Neural progenitor cell (in vitro differentiated cells): ENCODE measurements around the gene NELL2. TPM values are rescaled to one million over a fixed set of nuclear protein-coding genes. Genes with fewer than 3 reads are reported as not detected.

Experiments
- DNase-seq: peaks from one replicate; pipeline ENCODE4 v3.0.0-alpha.2; 2016; ENCODE audit warnings: low spot score
- H2AFZ ChIP-seq: fragments of 200-600 bp; sonication (generic); replicated peaks from 2 replicates; pipeline ENCODE4 v1.6.1; 2016; ENCODE audit warnings: antibody characterized with exemption
- H3F3A ChIP-seq: fragments of 200-600 bp; sonication (generic); 2 replicates; pipeline ENCODE4 v1.6.1; 2016; ENCODE audit warnings: antibody characterized with exemption, low read depth
- H3K27ac ChIP-seq: fragments of 200-600 bp; sonication (generic); 2 replicates; pipeline ENCODE4 v1.5.1; 2016; ENCODE audit warnings: mild to moderate bottlenecking
- H3K27me3 ChIP-seq: fragments of 200-600 bp; sonication (generic); 2 replicates; pipeline ENCODE4 v1.6.1; 2016; ENCODE audit warnings: mild to moderate bottlenecking, moderate library complexity
- H3K36me3 ChIP-seq: fragments of 200-600 bp; sonication (generic); 2 replicates; pipeline ENCODE4 v1.5.1; 2016
- H3K4me1 ChIP-seq: fragments of 200-600 bp; sonication (generic); 2 replicates; pipeline ENCODE4 v1.6.1; 2016; ENCODE audit warnings: mixed run types
- H3K4me2 ChIP-seq: fragments of 200-600 bp; sonication (generic); 2 replicates; pipeline ENCODE4 v1.6.1; 2016
- H3K4me3 ChIP-seq: fragments of 200-600 bp; sonication (generic); 2 replicates; pipeline ENCODE4 v1.5.1; 2016
- H3K79me2 ChIP-seq: fragments of 200-600 bp; sonication (generic); 2 replicates; pipeline ENCODE4 v1.6.1; 2016; ENCODE audit warnings: low read depth
- H3K9ac ChIP-seq: fragments of 200-600 bp; sonication (generic); 2 replicates; pipeline ENCODE4 v1.6.1; 2016
- H3K9me3 ChIP-seq: fragments of 200-600 bp; sonication (generic); 2 replicates; pipeline ENCODE4 v1.5.1; 2016; ENCODE audit warnings: low read depth
- H4K20me1 ChIP-seq: fragments of 200-600 bp; sonication (generic); 2 replicates; pipeline ENCODE4 v1.6.1; 2016; ENCODE audit warnings: low read depth
- H3K27ac Mint-ChIP-seq: 3 replicates; pipeline ENCODE4 v1.8.0; 2021; ENCODE audit warnings: mixed read lengths
- H3K27me3 Mint-ChIP-seq: 2 replicates; pipeline ENCODE4 v1.8.0; 2022; ENCODE audit warnings: low read depth, mild to moderate bottlenecking, inconsistent platforms, moderate library complexity, mixed read lengths; ENCODE audit not compliant: insufficient read depth
- H3K36me3 Mint-ChIP-seq: 3 replicates; pipeline ENCODE4 v1.8.0; 2021; ENCODE audit warnings: mixed read lengths
- H3K4me1 Mint-ChIP-seq: 3 replicates; pipeline ENCODE4 v1.8.0; 2021; ENCODE audit warnings: mixed read lengths
- H3K4me3 Mint-ChIP-seq: 3 replicates; pipeline ENCODE4 v1.8.0; 2021; ENCODE audit warnings: mild to moderate bottlenecking, moderate library complexity, mixed read lengths
- H3K9me3 Mint-ChIP-seq: 3 replicates; pipeline ENCODE4 v1.8.0; 2020; ENCODE audit warnings: mixed read lengths
- EZH2 ChIP-seq: fragments of 200-600 bp; sonication (generic); IDR thresholded peaks from 2 replicates; pipeline ENCODE4 v1.6.1; 2017; ENCODE audit warnings: antibody characterized with exemption, mild to moderate bottlenecking, moderate library complexity
- EZH2phosphoT487 ChIP-seq: fragments of 200-600 bp; sonication (generic); IDR thresholded peaks from 2 replicates; pipeline ENCODE4 v1.6.1; 2017; ENCODE audit warnings: antibody characterized with exemption
- total RNA-seq: library from RNA; depleted of rRNA; stranded (reverse); fragments of >200 nt; gene quantifications from 2 replicates; pipeline ENCODE4 v1.2.3, GENCODE V29; 2015; ENCODE audit warnings: low replicate concordance
- TF ChIP-seq, protein P1 (sequence below): fragments of 200-600 bp; sonication (generic); IDR thresholded peaks from 2 replicates; pipeline ENCODE4 v1.5.1; 2017; ENCODE audit warnings: antibody characterized with exemption, mild to moderate bottlenecking

Gene NELL2
- total RNA-seq, 1 donor from 2014 or later: 398 TPM

DNA sequence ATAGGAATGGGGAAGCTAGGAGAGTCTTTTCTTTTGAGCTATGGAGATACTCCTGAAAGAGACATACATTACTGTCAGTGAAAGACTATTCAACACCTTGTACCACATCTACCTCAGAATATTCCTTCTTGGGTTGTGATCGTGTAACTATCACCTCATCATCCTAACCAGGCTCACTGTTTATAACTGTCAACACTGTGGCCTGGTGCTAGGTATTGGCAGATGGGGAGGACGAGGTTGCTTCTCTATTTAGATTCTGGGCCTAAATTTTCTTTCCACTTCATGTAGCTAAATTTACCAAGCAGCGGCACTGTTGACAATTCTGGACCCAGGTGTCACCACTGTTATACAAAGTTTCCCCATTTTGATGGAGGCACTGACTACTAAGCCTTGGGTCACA is 354.4 kb downstream of the NELL2 start:
- no peaks in the 10 kb centered on the region for H3K79me2 ChIP-seq
- H3K9me3 ChIP-seq: no peaks in the 10 kb centered on the region
- H3K27me3 Mint-ChIP-seq: no peaks in the 10 kb centered on the region
- H3K4me3 Mint-ChIP-seq: no peak overlapping the region
- no peaks in the 10 kb centered on the region for H3K36me3 ChIP-seq
- H3K27ac Mint-ChIP-seq: no peak overlapping the region
- DNase-seq: no peak
- H3K9me3 Mint-ChIP-seq: no peaks in the 10 kb centered on the region
- no peak overlapping the region for H2AFZ ChIP-seq
- H3K4me2 ChIP-seq: no peak overlapping the region
- no peaks in the 10 kb centered on the region for H3K27me3 ChIP-seq
- TF ChIP-seq EZH2 (no peak), EZH2phosphoT487 (no peak)
- TF ChIP-seq, protein P1, sequence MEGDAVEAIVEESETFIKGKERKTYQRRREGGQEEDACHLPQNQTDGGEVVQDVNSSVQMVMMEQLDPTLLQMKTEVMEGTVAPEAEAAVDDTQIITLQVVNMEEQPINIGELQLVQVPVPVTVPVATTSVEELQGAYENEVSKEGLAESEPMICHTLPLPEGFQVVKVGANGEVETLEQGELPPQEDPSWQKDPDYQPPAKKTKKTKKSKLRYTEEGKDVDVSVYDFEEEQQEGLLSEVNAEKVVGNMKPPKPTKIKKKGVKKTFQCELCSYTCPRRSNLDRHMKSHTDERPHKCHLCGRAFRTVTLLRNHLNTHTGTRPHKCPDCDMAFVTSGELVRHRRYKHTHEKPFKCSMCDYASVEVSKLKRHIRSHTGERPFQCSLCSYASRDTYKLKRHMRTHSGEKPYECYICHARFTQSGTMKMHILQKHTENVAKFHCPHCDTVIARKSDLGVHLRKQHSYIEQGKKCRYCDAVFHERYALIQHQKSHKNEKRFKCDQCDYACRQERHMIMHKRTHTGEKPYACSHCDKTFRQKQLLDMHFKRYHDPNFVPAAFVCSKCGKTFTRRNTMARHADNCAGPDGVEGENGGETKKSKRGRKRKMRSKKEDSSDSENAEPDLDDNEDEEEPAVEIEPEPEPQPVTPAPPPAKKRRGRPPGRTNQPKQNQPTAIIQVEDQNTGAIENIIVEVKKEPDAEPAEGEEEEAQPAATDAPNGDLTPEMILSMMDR: no peak
- peaks cover 7% of the 10 kb centered on the region for H3K4me1 ChIP-seq
- no peak overlapping the region for H3K9ac ChIP-seq
- no peak overlapping the region for H3K27ac ChIP-seq
- no peaks in the 10 kb centered on the region for H3F3A ChIP-seq
- no peak overlapping the region for H3K4me3 ChIP-seq
- H4K20me1 ChIP-seq: no peaks in the 10 kb centered on the region
- H3K4me1 Mint-ChIP-seq: no peaks in the 10 kb centered on the region
- H3K36me3 Mint-ChIP-seq: peaks cover 30% of the 10 kb centered on the region

DNA sequence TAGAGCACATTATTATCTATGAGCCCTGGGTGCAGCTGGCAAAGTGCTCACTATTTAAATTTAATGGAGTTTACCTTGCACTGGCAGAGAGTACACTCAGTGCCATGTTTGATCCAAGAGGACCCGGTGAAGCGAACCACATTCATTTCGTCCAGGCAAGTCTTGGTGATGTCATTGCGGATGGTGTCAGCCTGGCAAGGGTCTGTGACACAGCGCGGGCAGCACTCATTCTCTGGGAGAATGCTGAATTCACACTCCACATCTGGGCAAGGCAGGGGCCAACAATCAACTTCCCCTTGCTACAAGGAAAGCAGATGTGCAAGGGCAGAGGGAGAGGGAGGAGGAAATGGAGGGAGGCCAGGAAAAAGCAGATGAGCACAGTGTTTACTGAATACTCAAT is 356.2 kb downstream of the NELL2 start:
- TF ChIP-seq EZH2phosphoT487: no peak
- TF ChIP-seq, protein P1: no peak
- no peak for TF ChIP-seq EZH2
- H3K9me3 Mint-ChIP-seq: no peaks in the 10 kb centered on the region

DNA sequence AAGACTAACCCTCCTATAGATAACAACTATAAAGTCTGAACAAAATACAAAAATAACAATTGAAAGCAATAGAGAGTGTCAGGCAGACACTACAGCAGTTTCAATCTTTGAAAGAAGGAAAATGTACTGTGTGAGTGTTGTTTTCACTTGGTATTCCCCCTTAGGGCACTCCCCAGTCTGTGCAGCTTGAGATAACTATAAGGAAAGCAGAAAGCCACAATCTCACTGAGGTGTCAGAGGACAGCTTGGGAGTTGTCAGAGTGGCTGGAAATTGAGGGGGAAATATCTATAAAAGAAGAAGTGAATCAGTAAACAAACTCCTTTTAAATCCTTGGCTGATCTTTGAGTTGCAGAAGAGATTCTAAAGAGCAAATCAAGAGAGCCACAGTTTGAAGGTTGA is 364.8 kb downstream of the NELL2 start:
- Histone ChIP-seq H3K79me2 (no peaks in the 10 kb centered on the region), H3K9ac (no peak overlapping the region), H3K4me1 (peaks cover 21% of the 10 kb centered on the region), H3K4me3 (no peak overlapping the region), H3F3A (no peaks in the 10 kb centered on the region), H3K9me3 (no peaks in the 10 kb centered on the region), H3K36me3 (no peaks in the 10 kb centered on the region), H3K27me3 (no peaks in the 10 kb centered on the region), H3K27ac (no peak overlapping the region), H3K4me2 (no peak overlapping the region), H4K20me1 (no peaks in the 10 kb centered on the region), H2AFZ (no peak overlapping the region)
- Mint-ChIP-seq H3K36me3 (peaks cover 32% of the 10 kb centered on the region), H3K4me3 (no peak overlapping the region), H3K9me3 (no peaks in the 10 kb centered on the region), H3K4me1 (peaks cover 36% of the 10 kb centered on the region), H3K27ac (no peak overlapping the region), H3K27me3 (no peaks in the 10 kb centered on the region)
- TF ChIP-seq EZH2 (no peak), EZH2phosphoT487 (no peak)
- TF ChIP-seq, protein P1: no peak
- DNase-seq: no peak

More for the DNA sequence above, 356.2 kb downstream of the NELL2 start:
- Histone ChIP-seq H3K9me3 (no peaks in the 10 kb centered on the region), H2AFZ (no peak overlapping the region), H3K4me1 (no peaks in the 10 kb centered on the region), H3K9ac (no peak overlapping the region), H3K36me3 (no peaks in the 10 kb centered on the region), H3K27me3 (no peaks in the 10 kb centered on the region), H3F3A (no peaks in the 10 kb centered on the region), H3K27ac (no peak overlapping the region), H3K4me3 (no peak overlapping the region), H3K4me2 (no peak overlapping the region), H4K20me1 (no peaks in the 10 kb centered on the region), H3K79me2 (no peaks in the 10 kb centered on the region)
- H3K36me3 Mint-ChIP-seq: peaks cover 27% of the 10 kb centered on the region
- no peak overlapping the region for H3K27ac Mint-ChIP-seq
- no peak for DNase-seq
- H3K4me1 Mint-ChIP-seq: no peaks in the 10 kb centered on the region
- H3K4me3 Mint-ChIP-seq: no peak overlapping the region
- no peaks in the 10 kb centered on the region for H3K27me3 Mint-ChIP-seq

DNA sequence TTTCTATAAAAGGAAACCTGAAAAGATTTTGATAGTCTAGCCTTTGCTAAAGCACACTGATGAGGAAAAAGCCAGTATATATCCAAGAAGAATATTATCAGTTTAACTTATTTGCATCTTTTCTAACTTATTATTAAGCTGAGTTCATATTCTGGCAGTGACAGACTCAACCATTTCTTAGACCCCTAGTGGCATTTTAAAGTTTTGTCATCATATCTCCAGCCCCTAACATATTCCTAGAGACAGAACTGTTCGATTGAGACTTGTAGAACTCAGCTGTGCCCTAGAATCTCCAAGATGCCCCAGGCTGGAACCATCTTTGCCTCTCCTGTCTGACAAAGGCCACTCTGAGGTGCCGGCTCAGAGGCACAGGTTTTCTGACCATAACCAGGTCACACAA is 365.6 kb downstream of the NELL2 start:
- DNase-seq: no peak
- H3K9me3 Mint-ChIP-seq: no peaks in the 10 kb centered on the region
- no peak overlapping the region for H3K4me3 Mint-ChIP-seq
- H4K20me1 ChIP-seq: no peaks in the 10 kb centered on the region
- TF ChIP-seq EZH2phosphoT487 (no peak), EZH2 (no peak)
- TF ChIP-seq, protein P1: no peak
- no peaks in the 10 kb centered on the region for H3K79me2 ChIP-seq
- no peaks in the 10 kb centered on the region for H3F3A ChIP-seq
- no peak overlapping the region for H2AFZ ChIP-seq
- peaks cover 41% of the 10 kb centered on the region for H3K4me1 Mint-ChIP-seq
- H3K27me3 ChIP-seq: no peaks in the 10 kb centered on the region
- H3K9me3 ChIP-seq: no peaks in the 10 kb centered on the region
- no peak overlapping the region for H3K9ac ChIP-seq
- no peak overlapping the region for H3K27ac Mint-ChIP-seq
- no peaks in the 10 kb centered on the region for H3K36me3 ChIP-seq
- H3K4me3 ChIP-seq: no peak overlapping the region
- no peak overlapping the region for H3K27ac ChIP-seq
- peaks cover 21% of the 10 kb centered on the region for H3K4me1 ChIP-seq
- no peaks in the 10 kb centered on the region for H3K27me3 Mint-ChIP-seq
- H3K4me2 ChIP-seq: no peak overlapping the region
- H3K36me3 Mint-ChIP-seq: peaks cover 32% of the 10 kb centered on the region
